Karpas-422 (cell line): ENCODE data around the gene PASK. TPM values are rescaled to one million over a fixed set of nuclear protein-coding genes. Genes with fewer than 3 reads are reported as not detected.

Experiments
- DNase-seq: peaks from one replicate; pipeline ENCODE4 v3.0.0-alpha.2; 2015
- H2AFZ ChIP-seq: fragments of 200-600 bp; sonication (generic); 2 replicates; pipeline ENCODE4 v1.6.1; 2014; ENCODE audit warnings: antibody characterized with exemption, low read length, mixed read lengths
- H3K27ac ChIP-seq: fragments of 200-600 bp; sonication (generic); 2 replicates; pipeline ENCODE4 v1.5.1; 2014; ENCODE audit warnings: mild to moderate bottlenecking, low read length, moderate library complexity
- H3K27me3 ChIP-seq: fragments of 200-600 bp; sonication (generic); 2 replicates; pipeline ENCODE4 v1.6.1; 2014; ENCODE audit warnings: low read length, mixed read lengths
- H3K36me3 ChIP-seq: fragments of 200-600 bp; sonication (generic); 2 replicates; pipeline ENCODE4 v1.6.1; 2014; ENCODE audit warnings: low read length, mixed read lengths; ENCODE audit not compliant: insufficient read depth
- H3K4me1 ChIP-seq: fragments of 200-600 bp; sonication (generic); 2 replicates; pipeline ENCODE4 v1.6.1; 2014; ENCODE audit warnings: mild to moderate bottlenecking, low read length, mixed read lengths
- H3K4me2 ChIP-seq: fragments of 200-600 bp; sonication (generic); 2 replicates; pipeline ENCODE4 v1.6.1; 2014; ENCODE audit warnings: low read length, low read depth, mild to moderate bottlenecking; ENCODE audit not compliant: poor library complexity, severe bottlenecking
- H3K4me3 ChIP-seq: fragments of 200-600 bp; sonication (generic); 2 replicates; pipeline ENCODE4 v1.5.1; 2014; ENCODE audit warnings: mild to moderate bottlenecking, antibody characterized with exemption, low read length, mixed read lengths
- H3K79me2 ChIP-seq: fragments of 200-600 bp; sonication (generic); 2 replicates; pipeline ENCODE4 v1.6.1; 2014; ENCODE audit warnings: mild to moderate bottlenecking, low read length, mixed read lengths
- H3K9ac ChIP-seq: fragments of 200-600 bp; sonication (generic); 2 replicates; pipeline ENCODE4 v1.6.0; 2014; ENCODE audit warnings: low read length
- H3K9me2 ChIP-seq: fragments of 200-600 bp; sonication (generic), shearing (Covaris generic); replicated peaks from 2 replicates; pipeline ENCODE4 v1.6.0; 2014; ENCODE audit warnings: mild to moderate bottlenecking, low read length, moderate library complexity; ENCODE audit not compliant: insufficient read depth
- H3K9me3 ChIP-seq: fragments of 300-700, 200-600 bp; sonication (generic); 2 replicates; pipeline ENCODE4 v1.6.1; 2014; ENCODE audit warnings: low read length, mixed read lengths
- H4K20me1 ChIP-seq: fragments of 200-600 bp; sonication (generic); 2 replicates; pipeline ENCODE4 v1.6.1; 2014; ENCODE audit warnings: mild to moderate bottlenecking, antibody characterized with exemption, low read length, low read depth; ENCODE audit not compliant: insufficient read depth
- total RNA-seq: library from RNA; depleted of rRNA; stranded (reverse); fragments of >200 nt; shearing (Covaris generic); gene quantifications from 2 replicates; pipeline ENCODE4 v1.2.3, GENCODE V29; 2014; ENCODE audit warnings: low replicate concordance

Gene PASK
- total RNA-seq, 1 experiment from 2014 or later, result 23.9 TPM

GRCh38 chr2:241114836-241115235, 34.4 kb downstream of the PASK start:
- Histone ChIP-seq H3K4me3 (no peak overlapping the region), H2AFZ (no peak overlapping the region), H3K9me2 (no peaks in the 10 kb centered on the region), H3K36me3 (peaks cover 8% of the 10 kb centered on the region; the same call in 1 of the 2 replicates), H3K79me2 (no peaks in the 10 kb centered on the region), H3K27ac (no peak overlapping the region), H3K4me1 (peaks cover 24% of the 10 kb centered on the region), H4K20me1 (no peaks in the 10 kb centered on the region), H3K27me3 (no peaks in the 10 kb centered on the region), H3K9ac (no peak overlapping the region), H3K9me3 (no peaks in the 10 kb centered on the region), H3K4me2 (no peak overlapping the region)
- DNase-seq, result no peak

GRCh38 chr2:241112592-241112991, 36.7 kb downstream of the PASK start:
- H3K36me3 ChIP-seq, result peaks cover 8% of the 10 kb centered on the region; the same call in 1 of the 2 replicates
- H3K4me2 ChIP-seq, result no peak overlapping the region
- H2AFZ ChIP-seq, result no peak overlapping the region
- no peak overlapping the region for H3K27ac ChIP-seq
- DNase-seq, result no peak
- no peaks in the 10 kb centered on the region for H3K9me3 ChIP-seq
- H3K27me3 ChIP-seq, result no peaks in the 10 kb centered on the region
- H3K4me1 ChIP-seq, result peaks cover 27% of the 10 kb centered on the region
- H3K9ac ChIP-seq, result no peak overlapping the region
- H3K9me2 ChIP-seq, result no peaks in the 10 kb centered on the region
- H4K20me1 ChIP-seq, result no peaks in the 10 kb centered on the region
- no peak overlapping the region for H3K4me3 ChIP-seq
- no peaks in the 10 kb centered on the region for H3K79me2 ChIP-seq

DNA sequence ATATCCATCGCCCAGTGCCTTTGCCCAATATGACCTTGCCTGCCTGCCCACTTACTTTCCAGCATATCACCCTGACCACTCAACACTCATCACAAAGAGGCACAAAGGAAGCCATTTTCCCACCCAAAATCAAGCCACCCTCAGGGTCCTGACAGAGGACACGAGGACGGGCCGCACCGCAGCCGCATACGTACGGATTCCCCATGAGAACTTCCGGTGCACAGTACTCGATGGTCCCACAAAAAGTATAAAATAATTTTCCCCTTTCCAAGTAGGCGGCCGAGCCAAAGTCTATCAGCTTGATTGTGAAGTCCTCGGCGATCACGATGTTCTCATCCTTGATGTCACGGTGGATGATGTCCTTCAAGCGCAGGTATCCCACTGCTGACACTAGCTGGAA, 37.2 kb downstream of the PASK start:
- H3K79me2 ChIP-seq, result no peaks in the 10 kb centered on the region
- peaks cover 8% of the 10 kb centered on the region; the same call in 1 of the 2 replicates for H3K36me3 ChIP-seq
- H4K20me1 ChIP-seq, result no peaks in the 10 kb centered on the region
- no peak overlapping the region for H2AFZ ChIP-seq
- peaks cover 27% of the 10 kb centered on the region for H3K4me1 ChIP-seq
- no peak for DNase-seq
- no peaks in the 10 kb centered on the region for H3K9me3 ChIP-seq
- H3K4me2 ChIP-seq, result no peak overlapping the region
- H3K9me2 ChIP-seq, result no peaks in the 10 kb centered on the region
- H3K9ac ChIP-seq, result no peak overlapping the region
- peak overlapping the region; percentile 82; the same call in 1 of the 2 replicates for H3K27ac ChIP-seq
- H3K27me3 ChIP-seq, result no peaks in the 10 kb centered on the region
- H3K4me3 ChIP-seq, result no peak overlapping the region

GRCh38 chr2:241111440-241111805, 37.8 kb downstream of the PASK start:
- Histone ChIP-seq H4K20me1 (no peaks in the 10 kb centered on the region), H3K4me3 (peak overlapping the region; percentile 27; the same call in 1 of the 2 replicates), H3K27ac (peak overlapping the region; percentile 82), H3K36me3 (peaks cover 7% of the 10 kb centered on the region; the same call in 1 of the 2 replicates), H3K9me3 (no peaks in the 10 kb centered on the region), H3K4me1 (peaks cover 27% of the 10 kb centered on the region), H2AFZ (peak overlapping the region; percentile 31; the same call in 1 of the 2 replicates), H3K9ac (peak overlapping the region; percentile 64), H3K27me3 (no peaks in the 10 kb centered on the region), H3K79me2 (no peaks in the 10 kb centered on the region), H3K9me2 (no peaks in the 10 kb centered on the region), H3K4me2 (peak overlapping the region; percentile 54)
- no peak for DNase-seq

DNA sequence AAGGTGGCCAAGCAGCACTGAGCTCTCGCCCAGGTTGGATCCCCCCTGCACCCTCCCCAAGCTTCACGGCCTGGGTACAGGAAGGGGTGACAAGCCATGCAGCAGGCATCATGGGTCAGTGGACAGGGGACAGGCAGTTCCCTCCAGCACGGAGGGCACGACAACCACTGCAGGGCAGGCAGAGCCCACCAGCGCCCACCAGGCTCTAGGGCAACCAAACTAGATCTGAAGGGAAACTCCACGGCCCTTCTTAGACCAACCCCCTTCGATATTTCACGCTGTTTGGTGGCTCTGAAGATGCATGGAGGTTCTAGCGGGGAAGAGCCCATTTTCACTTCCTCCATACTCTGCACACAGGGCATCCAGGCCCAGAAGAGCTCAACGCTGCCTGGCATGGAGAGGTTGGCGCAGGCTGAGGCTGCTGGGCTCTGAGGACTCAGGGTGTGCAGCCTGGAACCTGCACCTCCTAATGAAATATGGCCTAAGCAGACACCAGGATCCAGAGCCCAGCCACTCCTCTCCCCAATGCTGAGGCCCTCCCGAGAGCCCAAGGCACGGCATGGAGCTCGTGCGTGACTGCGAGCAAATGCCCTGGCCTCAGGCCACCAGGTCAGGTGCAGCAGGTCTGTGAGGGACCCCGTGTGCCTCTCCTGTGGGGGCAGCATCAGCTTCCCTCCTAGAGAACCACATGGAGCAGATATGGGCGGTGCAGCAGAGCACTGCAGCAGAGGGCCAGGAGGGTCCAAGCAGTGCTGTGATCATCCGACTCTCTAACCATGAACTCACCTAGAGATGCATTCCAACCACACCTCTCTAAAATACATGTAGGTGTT, 38.4 kb downstream of the PASK start:
- Histone ChIP-seq H3K4me1 (peaks cover 31% of the 10 kb centered on the region), H4K20me1 (no peaks in the 10 kb centered on the region), H3K27ac (peak overlapping the region; percentile 82), H3K36me3 (peaks cover 3% of the 10 kb centered on the region; the same call in 1 of the 2 replicates), H3K9ac (peak overlapping the region; percentile 64), H3K9me2 (no peaks in the 10 kb centered on the region), H3K9me3 (no peaks in the 10 kb centered on the region), H3K79me2 (no peaks in the 10 kb centered on the region), H2AFZ (peak overlapping the region; percentile 31), H3K4me3 (peak overlapping the region; percentile 27; the same call in 1 of the 2 replicates), H3K27me3 (no peaks in the 10 kb centered on the region), H3K4me2 (peak overlapping the region; percentile 54)
- DNase-seq, result peak; percentile 69

DNA sequence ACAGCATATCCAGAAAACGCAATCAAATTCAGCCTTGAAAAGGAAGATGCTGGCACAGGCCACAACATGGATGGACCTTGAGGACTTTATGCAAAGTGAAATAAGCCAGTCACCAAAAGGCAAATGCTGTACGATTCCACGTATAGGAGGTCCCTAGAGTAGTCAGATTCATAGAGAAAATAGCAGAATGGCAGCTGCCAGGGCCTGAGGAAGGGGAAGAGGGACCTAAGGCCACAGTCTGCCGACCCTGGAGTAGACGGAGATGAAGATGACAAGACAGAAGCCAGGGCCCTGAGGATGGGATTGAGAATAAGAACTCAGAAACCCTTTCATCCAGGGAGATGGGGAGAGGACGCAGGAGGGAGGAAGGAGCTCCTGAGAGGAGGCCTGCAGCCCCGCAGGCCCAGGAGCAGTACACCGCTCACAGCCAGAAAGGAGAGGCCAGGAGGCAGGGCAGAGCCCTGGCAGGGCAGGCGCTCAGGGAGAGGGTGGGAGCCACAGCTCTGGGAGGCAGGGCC, 39.1 kb downstream of the PASK start:
- peak overlapping the region; percentile 27; the same call in 1 of the 2 replicates for H3K4me3 ChIP-seq
- H3K4me2 ChIP-seq, result peak overlapping the region; percentile 54
- peaks cover 35% of the 10 kb centered on the region for H3K4me1 ChIP-seq

GRCh38 chr2:241109210-241110088, 39.8 kb downstream of the PASK start:
- no peak for DNase-seq
- Histone ChIP-seq H4K20me1 (no peaks in the 10 kb centered on the region), H3K27me3 (no peaks in the 10 kb centered on the region), H3K79me2 (no peaks in the 10 kb centered on the region), H3K9me2 (no peaks in the 10 kb centered on the region), H3K9me3 (no peaks in the 10 kb centered on the region), H3K36me3 (no peaks in the 10 kb centered on the region; the same call in 1 of the 2 replicates), H3K27ac (peak overlapping the region; percentile 82), H2AFZ (peak overlapping the region; percentile 31; the same call in 1 of the 2 replicates), H3K9ac (peak overlapping the region; percentile 64), H3K4me3 (no peak overlapping the region), H3K4me1 (peaks cover 35% of the 10 kb centered on the region), H3K4me2 (peak overlapping the region; percentile 54)

More for the DNA sequence above, 39.1 kb downstream of the PASK start:
- Histone ChIP-seq H2AFZ (peak overlapping the region; percentile 31), H3K36me3 (peaks cover 3% of the 10 kb centered on the region; the same call in 1 of the 2 replicates), H4K20me1 (no peaks in the 10 kb centered on the region), H3K9me3 (no peaks in the 10 kb centered on the region), H3K9me2 (no peaks in the 10 kb centered on the region), H3K27me3 (no peaks in the 10 kb centered on the region), H3K9ac (peak overlapping the region; percentile 64), H3K79me2 (no peaks in the 10 kb centered on the region), H3K27ac (peak overlapping the region; percentile 82)
- DNase-seq, result peak; percentile 63
